EH (cell line): ENCODE measurements around the gene THAP7.

Experiments used
- DNase-seq: peaks from one replicate; pipeline ENCODE4 v3.0.0-alpha.2; 2015; ENCODE audit warnings: low read depth

Gene THAP7

GRCh38 chr22:20978419-20978818, 23.5 kb downstream of the THAP7 start:
- DNase-seq: no peak

- DNase-seq: no peak
These were observed 24.3 kb downstream of the THAP7 start for GRCh38 chr22:20977516-20978170.

- no peak for DNase-seq
These were observed 24.9 kb downstream of the THAP7 start for GRCh38 chr22:20977019-20977418.

- no peak for DNase-seq
These were observed 25.5 kb downstream of the THAP7 start for GRCh38 chr22:20976291-20976877.

- DNase-seq: no peak
These were observed 26.2 kb downstream of the THAP7 start for GRCh38 chr22:20975541-20976290.

GRCh38 chr22:20974336-20974955, 27.5 kb downstream of the THAP7 start:
- DNase-seq: no peak

GRCh38 chr22:20973634-20974286, 28.2 kb downstream of the THAP7 start:
- DNase-seq: no peak

- no peak for DNase-seq
These were observed 28.9 kb downstream of the THAP7 start for GRCh38 chr22:20972933-20973577.

GRCh38 chr22:20972014-20972694, 29.8 kb downstream of the THAP7 start:
- peak; percentile 71 for DNase-seq

- no peak for DNase-seq
These were observed 30.8 kb downstream of the THAP7 start for GRCh38 chr22:20970939-20971657.

GRCh38 chr22:20968281-20968977, 33.5 kb downstream of the THAP7 start:
- DNase-seq: no peak

GRCh38 chr22:20967697-20968211, 34.2 kb downstream of the THAP7 start:
- DNase-seq: no peak

- no peak for DNase-seq
These were observed 34.8 kb downstream of the THAP7 start, which contains the start of gene AIFM3 for GRCh38 chr22:20966883-20967696. AIFM3 (plus strand) TSS chr22:20967255; CDS start chr22:20967945, 690 bp downstream.

GRCh38 chr22:20965888-20966855, 35.7 kb downstream of the THAP7 start:
- DNase-seq: no peak

- no peak for DNase-seq
These were observed 36.6 kb downstream of the THAP7 start for GRCh38 chr22:20965104-20965887.

GRCh38 chr22:20964799-20965103, 37.2 kb downstream of the THAP7 start:
- no peak for DNase-seq
